DMS79 treated with DMSO at 0.1 percent for 48 hours (cell line): Measurements from ENCODE around the gene CLEC3B.

ENCODE experiments used
- DNase-seq: peaks from one replicate; lab custom pipeline; 2025; lab: John Stamatoyannopoulos, UW

The CLEC3B gene

DNA sequence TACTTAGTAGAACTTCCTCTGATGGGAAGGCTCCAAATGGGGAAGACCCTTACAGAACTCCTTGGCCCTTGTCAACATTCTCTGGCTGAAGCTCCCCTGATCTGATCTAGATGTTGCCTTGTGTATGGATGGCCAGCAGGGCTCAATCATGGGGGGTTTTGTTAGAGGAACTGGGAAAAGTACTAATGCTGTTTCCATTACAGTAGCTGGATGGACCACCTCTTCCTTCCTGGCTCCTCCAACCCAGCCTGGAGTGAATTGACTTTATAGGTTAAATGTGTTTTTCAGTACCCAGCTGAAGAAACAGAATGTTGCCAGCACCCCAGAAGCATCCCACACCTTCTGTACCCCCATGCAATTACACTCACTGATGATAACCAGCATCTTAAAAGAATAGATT is 22.7 kb upstream of the CLEC3B start:
- no peak for DNase-seq

DNA sequence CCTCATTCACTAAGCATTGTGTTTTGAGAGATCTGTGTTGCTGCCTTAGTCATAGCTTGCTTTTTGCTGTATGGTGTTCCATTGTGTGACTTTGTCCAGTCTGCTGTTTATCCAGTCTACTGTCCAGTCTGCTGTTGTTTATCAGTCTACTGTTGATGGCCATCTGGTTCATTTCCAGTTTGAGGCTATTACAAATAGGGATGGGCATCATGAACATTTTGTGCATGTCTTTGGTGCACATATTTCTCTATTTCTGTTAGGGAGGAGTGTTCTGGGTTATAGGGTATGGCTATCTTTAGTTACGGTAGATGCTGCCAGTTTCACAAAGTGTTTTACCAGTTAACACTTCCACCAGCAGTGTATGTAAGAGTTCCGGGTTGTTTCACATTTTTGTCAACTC is 22.2 kb upstream of the CLEC3B start:
- DNase-seq, result no peak

DNA sequence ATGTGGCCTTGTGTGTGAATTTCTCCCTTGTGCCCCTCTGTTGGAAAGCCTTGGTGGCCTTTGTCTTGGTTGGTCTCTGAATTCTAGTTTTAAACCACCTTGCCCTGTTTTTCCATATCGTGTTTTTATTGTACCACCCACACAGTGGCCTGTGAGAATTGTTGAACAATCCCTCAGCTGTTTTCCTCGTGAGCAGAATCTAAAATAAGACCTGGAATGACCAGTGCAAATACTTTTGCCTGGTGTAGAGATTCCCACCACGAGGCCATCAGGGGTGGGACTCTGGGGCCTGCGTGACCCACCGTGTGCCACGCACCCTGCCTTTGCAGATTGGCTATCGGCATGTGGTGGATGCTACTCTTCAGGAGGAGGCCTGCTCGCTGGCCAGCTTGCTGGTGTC is 19.0 kb upstream of the CLEC3B start:
- DNase-seq, result no peak

DNA sequence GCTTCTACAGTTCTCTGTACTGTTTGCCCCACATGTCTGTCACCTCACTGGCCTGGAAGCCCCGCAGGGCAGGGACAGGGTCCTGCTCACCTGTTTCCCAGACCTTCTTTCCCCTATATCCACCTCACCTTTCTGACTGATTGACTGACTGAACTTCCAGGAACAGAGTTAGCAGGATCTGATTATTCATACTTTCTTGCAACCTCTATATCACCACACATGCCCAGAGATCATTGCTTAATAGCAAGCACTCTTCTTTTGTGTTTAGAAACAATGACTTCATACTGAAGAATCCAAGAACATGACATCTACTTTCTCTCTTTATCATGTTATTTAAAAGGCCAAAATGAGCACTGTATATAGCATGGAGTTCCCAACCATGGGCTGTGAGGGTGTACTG is 18.0 kb upstream of the CLEC3B start:
- no peak for DNase-seq

DNA sequence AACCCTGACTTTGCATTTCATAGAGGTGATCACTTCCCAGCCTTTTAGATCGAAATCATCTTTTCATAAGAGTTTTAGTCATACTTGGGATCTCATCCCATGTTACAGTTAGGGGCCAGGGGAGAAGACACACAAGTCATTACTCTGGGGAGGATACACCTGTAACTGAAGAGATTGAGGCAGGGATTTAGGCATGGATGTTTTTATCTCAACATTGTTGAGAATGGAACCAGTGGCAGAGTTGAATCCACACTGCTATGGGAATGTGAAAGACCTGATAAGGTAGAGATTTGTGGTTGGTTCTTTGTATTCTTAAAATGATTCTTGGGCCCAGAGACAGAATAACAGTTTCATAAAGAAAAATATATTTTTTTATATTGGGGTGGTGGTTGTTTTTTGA is 16.2 kb upstream of the CLEC3B start:
- no peak for DNase-seq

DNA sequence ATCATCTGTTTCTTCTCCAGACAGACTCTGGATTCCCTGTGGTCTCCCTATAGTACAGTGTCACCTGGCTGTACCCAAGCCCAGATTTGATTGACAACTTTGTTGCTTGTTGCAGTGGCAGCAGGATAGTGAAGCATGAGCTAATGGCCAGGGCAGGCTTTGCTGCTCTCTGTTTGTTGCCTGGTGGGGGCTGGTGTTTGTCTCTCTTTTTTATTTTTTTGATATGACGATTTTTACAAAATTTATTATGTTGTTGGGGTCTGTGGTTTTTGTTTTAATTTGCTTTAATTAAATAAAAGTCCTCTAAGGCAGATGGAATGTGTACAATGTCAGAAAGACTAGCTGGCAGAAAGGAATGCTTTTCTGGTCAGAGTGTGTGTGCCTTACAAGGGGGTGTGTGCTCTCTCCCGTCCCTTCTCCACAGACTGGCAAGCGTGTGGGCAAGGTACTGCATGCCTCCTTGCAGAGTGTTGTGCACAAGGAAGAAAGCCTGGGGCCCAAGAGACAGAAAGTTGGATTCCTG is 15.2 kb upstream of the CLEC3B start:
- no peak for DNase-seq

DNA sequence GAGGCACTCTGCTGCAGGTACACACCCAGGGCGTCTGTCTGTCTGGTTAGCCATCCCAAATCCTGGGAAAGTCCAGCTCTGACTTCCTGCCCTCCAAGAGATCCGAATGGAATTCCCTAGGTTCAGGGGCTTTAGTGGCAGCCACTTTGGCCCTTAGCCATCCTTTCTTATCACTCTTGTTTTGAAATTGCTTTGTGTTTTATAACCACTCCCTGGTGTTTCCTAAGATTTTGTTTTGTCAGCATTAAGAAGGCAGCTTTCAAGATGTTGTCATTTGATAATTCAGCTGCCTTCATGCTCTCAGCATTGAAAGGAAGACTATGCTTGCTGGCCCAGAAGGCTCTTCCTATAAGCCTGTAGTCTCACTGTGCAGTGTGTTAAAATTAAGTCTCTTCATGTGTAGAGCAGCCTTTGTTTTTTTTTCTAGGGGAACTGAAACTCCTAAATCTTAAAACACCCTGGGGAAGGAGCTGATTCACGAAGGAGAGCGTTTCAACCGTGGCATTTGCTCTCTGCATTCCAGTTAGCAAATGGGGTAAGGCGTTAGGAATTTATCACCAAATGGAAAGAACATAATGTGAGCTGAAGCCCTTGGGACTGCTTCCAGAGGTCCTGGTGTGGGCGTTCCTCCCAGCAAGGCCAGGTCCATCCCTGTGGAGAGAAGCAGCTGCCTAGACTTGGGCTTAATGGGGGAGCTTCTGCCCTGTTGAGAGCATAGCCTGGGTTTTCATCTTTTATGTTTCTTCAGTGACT is 14.2 kb upstream of the CLEC3B start:
- DNase-seq, result no peak

DNA sequence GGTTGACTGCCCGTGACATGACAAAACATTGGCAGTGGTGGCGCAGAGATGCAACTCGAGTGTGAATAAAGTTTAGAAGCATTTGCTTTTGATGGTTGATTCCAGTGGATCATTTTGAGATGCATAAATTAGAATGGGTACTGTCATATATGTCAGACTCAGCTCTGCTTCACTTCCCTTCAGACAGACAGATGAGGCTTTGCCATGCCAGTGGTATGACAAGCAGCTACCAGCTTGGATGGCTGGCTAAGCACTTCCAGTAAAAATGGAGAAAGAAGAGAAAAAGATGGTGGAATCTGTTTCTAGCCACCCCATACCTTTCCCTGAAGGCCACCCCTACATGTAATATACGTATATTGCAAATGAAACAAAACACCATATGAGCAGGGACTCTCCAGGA is 13.5 kb upstream of the CLEC3B start:
- no peak for DNase-seq

DNA sequence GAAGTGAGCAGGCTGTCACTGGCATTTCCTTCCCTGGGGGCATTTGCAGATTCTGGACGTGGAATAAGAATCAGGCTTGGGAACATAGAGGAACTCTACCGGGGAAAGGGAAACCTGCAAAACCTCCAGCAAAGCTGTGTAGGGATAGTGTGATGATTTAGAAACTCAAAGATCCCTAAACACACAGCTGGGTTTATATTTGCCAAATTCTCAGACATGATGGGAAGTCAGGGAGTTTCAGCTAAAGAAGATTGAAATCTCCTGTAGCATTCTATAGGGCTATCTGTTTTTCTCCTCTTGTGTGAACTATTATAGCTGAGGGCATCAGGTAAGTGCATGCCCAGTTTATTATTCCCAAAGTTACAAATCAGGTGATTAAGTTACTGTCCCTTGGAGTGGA is 9.2 kb upstream of the CLEC3B start:
- no peak for DNase-seq

DNA sequence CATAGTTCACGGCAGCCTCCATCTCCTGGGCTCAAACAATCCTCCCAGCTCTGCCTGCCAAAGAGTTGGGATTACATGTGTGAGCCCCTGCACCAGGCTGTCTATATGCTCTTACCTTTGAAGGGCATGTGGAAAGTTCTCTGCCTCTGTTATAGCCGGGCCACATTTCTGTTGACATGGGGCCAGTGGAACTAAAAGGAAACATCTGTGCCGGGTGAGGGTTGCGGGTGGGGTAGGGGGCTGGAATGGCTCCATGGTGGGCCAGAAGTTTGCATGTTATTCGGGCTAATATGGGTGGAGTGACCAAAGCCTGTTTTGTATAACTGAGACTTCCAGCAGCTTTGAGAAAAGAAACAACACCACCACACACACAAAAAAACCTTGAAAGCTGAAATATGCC is 8.3 kb upstream of the CLEC3B start:
- no peak for DNase-seq

DNA sequence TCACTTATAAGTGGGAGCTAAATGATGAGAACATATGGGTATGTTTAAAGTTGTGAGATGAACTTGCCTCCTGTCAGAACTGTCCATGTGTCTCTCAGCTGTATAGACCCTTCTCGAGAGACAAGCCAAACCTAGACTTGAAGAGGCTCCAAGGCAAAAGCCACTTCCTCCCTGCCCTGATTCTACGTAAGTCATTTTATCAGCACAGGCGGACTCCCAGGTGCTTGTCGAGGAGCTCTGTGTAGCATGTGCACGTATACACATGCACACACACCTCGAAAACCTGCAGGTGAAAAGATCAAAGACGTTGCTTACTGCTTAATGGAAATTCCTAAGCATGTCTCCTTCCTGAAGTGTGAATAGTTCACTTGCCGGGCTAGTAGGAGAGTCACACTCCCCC is 5.6 kb upstream of the CLEC3B start:
- DNase-seq, result no peak

DNA sequence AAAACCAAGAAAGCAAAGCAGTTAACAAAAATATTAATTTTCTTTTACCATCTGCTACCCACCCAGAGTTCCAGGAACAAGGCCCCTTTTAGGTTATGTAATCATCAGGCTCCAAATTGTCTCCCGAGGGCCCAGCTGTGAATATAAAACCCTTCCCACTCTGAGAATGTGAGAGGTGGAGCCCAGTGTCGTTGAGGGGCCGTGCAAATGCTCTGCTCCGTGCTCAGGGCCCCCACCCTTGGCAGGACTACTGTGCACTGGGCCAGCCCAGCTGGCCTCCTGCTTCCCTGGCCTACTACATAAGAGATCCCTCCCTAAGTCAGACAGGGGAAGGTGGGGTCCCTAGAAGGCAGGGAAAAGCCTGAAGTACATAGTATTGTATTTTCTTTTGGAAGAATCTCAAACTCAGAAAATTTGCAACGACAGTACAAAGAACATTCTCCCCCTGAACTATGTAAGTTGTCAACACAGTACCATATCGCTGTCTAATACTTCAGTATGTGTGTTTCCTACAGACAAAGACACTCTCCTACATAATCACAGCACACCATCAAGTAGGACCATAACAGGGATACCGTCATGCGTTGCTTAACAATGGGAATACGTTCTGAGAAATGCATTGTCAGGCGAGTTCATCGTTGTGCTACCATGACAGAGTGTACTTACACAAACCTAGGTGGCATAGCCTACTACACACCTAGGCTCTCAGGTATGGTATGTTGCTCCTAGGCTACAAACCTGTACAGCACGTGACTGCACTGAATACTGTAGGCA is 4.4 kb upstream of the CLEC3B start:
- DNase-seq, result no peak

DNA sequence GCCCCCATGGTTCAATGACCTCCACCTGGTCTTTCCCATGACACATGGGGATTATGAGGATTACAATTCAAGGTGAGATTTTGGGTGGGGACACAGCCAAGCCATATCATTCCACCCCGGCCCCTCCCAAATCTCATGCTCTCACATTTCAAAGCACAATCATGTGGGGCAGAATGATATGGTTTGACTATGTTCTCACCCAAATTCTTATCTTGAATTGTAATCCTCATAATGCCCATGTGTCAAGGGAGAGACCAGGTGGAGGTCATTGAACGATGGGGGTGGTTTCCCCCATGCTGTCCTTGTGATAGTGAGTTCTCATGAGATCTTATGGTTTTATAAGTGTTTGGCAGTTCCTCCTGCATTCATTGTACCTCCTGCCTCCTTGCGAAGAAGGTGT is 2.4 kb upstream of the CLEC3B start:
- no peak for DNase-seq

DNA sequence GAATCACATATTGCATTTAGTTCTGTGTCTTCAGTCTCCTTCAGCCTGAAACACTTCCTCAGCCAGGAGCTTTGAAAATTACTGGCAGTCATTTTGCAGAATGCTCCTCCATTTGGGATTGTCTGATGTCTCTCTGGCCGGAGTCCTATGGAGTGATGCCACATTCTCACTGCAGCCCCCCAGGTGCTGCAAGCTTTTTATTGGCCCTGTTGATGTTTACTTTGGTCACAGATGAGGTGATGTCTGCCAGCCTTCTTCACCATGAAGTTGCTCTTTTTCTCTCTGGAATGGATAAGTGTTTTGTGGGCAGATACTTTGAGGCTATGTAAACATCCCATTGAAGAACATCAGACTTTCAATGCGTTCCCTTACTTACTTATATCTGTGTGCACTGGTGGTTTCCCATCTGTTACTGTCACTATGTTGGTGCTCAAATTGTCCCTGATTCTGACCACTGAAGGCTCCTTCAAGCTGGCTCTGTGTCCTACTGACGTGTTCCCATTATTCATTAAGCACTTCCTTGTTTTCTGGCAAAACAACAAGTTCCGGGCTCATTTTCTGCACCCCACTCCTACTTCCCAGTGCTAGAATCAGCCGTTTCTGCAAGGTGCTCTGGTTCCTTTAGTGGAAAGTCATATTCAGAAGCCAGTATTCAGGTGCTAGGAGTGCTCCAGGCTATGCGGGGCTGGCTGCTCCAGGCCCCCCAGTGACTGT is 1.4 kb upstream of the CLEC3B start:
- no peak for DNase-seq

DNA sequence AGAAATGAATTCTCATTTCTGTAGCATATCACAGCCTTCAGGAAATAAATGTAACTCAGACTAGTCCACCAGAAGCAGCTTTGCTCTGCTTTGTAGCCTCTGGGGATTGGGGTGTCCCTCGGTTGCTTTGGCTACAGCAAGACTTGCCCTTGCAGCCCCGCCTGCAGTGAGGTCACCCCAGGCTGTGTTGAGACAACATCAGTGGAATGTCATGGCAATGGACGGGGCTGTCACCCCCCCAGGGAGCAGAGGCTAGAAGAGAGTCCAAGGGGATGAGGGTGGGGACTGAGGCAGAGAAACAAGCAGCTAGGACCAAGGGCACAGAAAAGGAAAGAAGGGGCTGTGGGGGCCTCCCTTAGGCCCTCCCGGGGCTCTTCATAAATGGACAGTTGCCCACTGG is 854 bp downstream of the CLEC3B start:
- DNase-seq, result no peak

DNA sequence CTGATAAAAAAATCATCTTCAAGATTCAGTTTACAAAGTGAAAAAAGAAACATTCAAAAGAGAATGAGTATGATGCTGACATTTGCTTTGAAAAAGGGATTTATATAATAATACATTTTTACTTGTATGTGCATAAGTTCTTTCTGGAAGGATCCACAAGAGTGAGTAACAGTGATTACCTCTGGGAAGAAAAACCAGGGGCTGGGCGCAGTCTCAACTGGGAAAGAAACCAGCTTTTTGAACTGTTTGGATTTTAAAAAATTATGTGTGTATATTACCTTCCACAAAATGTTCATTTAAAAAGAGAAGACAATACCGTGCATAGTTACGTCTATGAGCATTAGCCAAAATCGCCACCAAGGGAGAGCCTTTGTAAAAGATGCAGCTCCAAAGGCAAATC is 1.3 kb downstream of the CLEC3B start:
- no peak for DNase-seq

DNA sequence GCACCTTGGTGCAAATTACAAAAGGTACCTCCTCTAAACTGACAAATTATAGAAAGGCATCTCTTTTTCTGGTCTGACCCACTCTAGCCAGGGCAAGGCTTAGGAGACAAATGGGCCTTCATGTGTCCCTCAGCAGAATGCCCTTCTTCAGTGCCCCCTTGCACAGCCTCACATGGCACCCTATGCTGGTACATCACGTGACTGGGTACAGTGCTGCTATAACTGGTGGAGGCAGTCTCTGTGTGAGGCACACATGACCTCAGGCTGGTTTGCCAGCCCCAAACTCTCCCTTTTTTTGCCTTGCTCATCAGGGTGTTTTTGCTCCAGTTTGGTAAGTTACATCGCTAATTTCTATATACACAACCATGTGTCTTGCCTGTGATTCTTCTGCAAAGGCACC is 3.1 kb downstream of the CLEC3B start:
- DNase-seq, result no peak

DNA sequence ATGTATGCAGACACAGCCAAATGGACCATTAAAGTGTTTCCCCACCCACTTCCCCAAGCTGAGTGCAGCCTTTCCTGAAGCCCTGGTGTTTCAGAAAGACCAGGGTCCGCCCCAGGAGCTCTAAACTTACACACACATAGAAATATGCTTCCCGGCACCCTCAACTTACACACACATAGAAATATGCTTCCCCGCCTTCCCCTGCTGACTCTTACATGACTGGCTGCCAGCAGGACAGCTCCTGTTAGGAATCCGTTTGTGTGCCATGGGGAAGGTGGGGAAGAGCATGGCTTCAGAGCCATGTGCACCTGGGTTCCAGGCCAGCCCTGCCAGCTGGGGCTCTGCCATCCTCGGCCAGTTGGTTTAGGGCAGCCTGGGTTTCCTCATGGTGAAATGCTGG is 3.6 kb downstream of the CLEC3B start:
- no peak for DNase-seq

DNA sequence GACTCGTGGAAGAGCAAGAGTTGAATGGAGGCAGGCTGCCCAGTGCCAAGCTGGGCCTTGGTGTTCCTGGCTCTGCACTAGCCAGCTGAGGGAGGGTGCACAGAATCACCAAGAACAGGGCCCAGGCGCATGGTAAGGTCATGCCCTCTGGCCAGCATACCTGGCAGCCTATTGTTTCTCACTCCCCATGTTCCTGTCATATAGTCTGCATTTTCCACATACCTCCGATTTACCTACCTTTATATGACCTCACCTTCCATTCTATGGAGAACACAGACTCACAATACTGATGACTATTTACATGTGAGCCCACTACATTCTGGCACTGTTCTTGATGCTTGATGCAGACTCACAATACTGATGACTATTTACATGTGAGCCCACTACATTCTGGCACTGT is 5.4 kb downstream of the CLEC3B start:
- DNase-seq, result no peak

DNA sequence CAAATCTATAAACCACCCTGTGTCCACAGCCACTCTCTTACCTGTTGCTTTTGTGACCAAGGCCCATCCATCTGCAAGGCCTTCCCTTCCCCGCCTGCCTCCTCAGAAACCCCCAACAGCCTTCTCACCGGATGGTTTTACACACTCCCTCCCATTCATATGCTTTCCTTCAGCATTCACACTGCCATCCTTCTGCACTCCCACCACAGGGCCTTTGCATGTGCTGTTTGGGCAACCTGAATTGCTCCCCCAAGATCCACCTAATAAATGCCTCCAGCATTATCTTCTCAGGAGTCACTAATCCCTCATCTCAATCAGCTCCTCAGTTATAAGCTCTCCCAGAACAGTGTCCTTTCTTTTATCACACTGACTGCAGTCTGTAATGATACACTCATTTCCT is 6.0 kb downstream of the CLEC3B start:
- DNase-seq, result no peak

DNA sequence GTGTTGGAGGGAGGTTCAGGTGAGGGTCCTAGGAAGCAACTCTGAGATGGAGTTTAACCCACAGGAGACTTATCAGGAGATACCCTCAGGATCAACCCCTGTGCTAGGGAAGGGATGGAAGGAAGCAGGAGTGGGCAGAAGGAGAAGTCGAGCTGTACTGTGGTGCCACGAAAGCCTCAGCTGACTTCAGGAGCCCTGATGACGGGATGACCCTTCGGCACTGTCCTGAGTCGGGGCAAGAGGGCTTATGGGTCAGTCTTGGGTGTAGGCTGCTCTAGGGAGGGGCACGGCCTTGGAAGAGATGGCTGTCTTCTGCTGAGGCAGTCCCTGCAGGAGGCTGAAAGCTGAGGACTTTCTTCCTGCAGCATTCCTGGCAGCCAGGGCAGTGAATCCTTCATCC is 7.7 kb downstream of the CLEC3B start:
- no peak for DNase-seq

DNA sequence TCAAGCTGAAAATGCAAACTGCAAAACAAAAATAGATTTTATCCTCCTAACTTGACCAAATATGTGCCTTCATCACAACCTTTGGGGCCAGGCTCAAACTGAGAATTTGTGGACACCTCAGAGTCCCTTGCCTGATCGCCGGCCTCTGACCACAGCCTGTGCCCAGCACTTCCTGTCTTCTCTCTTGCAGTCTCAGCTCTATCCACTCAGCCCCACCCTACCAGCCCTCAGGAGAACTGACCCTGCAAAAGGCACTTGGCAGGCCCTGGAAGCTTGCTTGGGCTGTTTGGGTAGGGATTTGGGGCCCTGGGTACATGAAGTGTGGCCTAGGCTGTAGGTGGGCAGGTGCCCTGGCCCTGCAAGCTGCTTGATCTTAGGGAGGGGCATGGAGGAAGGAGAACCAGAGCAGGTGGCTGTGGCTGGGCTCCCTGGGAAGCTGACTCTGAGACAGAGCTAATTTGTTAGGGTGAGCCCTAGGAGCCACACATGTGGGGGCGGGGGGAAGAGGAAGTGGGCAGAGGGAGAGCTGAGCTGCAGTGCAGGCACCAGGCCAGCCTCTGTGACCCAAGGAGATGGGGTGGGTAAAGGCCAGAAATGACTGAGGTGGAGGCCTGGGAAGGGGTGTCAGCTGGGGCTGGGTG is 8.6 kb downstream of the CLEC3B start:
- DNase-seq, result no peak
